IMR-90 (cell line): Measurements from ENCODE around the gene KAZALD1. TPM values are rescaled to one million over a fixed set of nuclear protein-coding genes. Genes with fewer than 3 reads are reported as not detected.

ENCODE experiments used
- ATAC-seq: fragments of 200-7000 bp; cut with Tn5 transposase; 2 replicates; pipeline ENCODE4 v1.9.1; 2020; ENCODE audit warnings: low read depth, mild to moderate bottlenecking, moderate library complexity
- BruUV-seq: library from RNA; stranded (reverse); fragments of 400-500 nt; replicated peaks from 2 replicates; lab custom pipeline; 2021; lab: Mats Ljungman, UMichigan
- CTCF ChIA-PET: fragments of 300-600 bp; formaldehyde crosslinking; extraction: SDS; loops from one replicate; lab custom pipeline; 2021; ENCODE audit warnings: antibody characterized with exemption; lab: Yijun Ruan, JAX
- POLR2A ChIA-PET: fragments of 300-600 bp; sonication (Branson Sonifier 250); formaldehyde crosslinking; loops from one replicate; lab custom pipeline; 2022; ENCODE audit warnings: antibody characterized with exemption; ENCODE audit not compliant: unreplicated experiment; lab: Charles Lee
- DNase-seq: peaks from one replicate; pipeline ENCODE4 v3.0.0; 2013
- H2AFZ ChIP-seq: replicated peaks from 2 replicates; pipeline ENCODE3; 2013; ENCODE audit warnings: low read length, mild to moderate bottlenecking; ENCODE audit not compliant: poor library complexity
- H2AK5ac ChIP-seq: 2 replicates; pipeline ENCODE4 v1.6.1; 2013; ENCODE audit warnings: low read depth, low read length, inconsistent platforms
- H2AK9ac ChIP-seq: replicated peaks from 2 replicates; pipeline ENCODE3; 2013; ENCODE audit warnings: mild to moderate bottlenecking, low read depth, low read length, moderate library complexity; ENCODE audit not compliant: poor library complexity
- H2BK120ac ChIP-seq: 2 replicates; pipeline ENCODE4 v1.6.1; 2013; ENCODE audit warnings: low read depth, low read length, inconsistent platforms
- H2BK15ac ChIP-seq: 3 replicates; pipeline ENCODE4 v1.6.1; 2013; ENCODE audit warnings: low read depth, low read length, inconsistent platforms
- H2BK20ac ChIP-seq: 2 replicates; pipeline ENCODE4 v1.6.1; 2013; ENCODE audit warnings: low read depth, mild to moderate bottlenecking, inconsistent platforms, low read length, moderate library complexity
- H2BK5ac ChIP-seq: 2 replicates; pipeline ENCODE4 v1.6.1; 2013; ENCODE audit warnings: mild to moderate bottlenecking, low read depth, low read length, inconsistent platforms; ENCODE audit not compliant: poor library complexity, severe bottlenecking
- H3K14ac ChIP-seq: replicated peaks from 2 replicates; pipeline ENCODE4 v1.6.1; 2013; ENCODE audit warnings: low read depth, low read length, inconsistent platforms
- H3K18ac ChIP-seq: 2 replicates; pipeline ENCODE4 v1.6.1; 2013; ENCODE audit warnings: low read depth, low read length, control low read depth
- H3K23ac ChIP-seq: 2 replicates; pipeline ENCODE4 v1.6.1; 2013; ENCODE audit warnings: low read depth, low read length, inconsistent platforms
- H3K27ac ChIP-seq: 2 replicates; pipeline ENCODE4 v1.5.1; 2013; ENCODE audit warnings: mild to moderate bottlenecking, control low read depth, low read length; ENCODE audit not compliant: insufficient read depth
- H3K27me3 ChIP-seq: 2 replicates; pipeline ENCODE4 v1.6.1; 2013; ENCODE audit warnings: low read length; ENCODE audit not compliant: control insufficient read depth, insufficient read depth
- H3K36me3 ChIP-seq: 2 replicates; pipeline ENCODE4 v1.6.1; 2013; ENCODE audit warnings: low read length, mixed read lengths; ENCODE audit not compliant: control insufficient read depth, insufficient read depth
- H3K4ac ChIP-seq: 2 replicates; pipeline ENCODE4 v1.6.1; 2013; ENCODE audit warnings: low read depth, low read length, inconsistent platforms
- H3K4me1 ChIP-seq: 2 replicates; pipeline ENCODE4 v1.6.1; 2013; ENCODE audit warnings: low read length, mixed read lengths; ENCODE audit not compliant: control insufficient read depth, insufficient read depth
- H3K4me2 ChIP-seq: 2 replicates; pipeline ENCODE4 v1.6.1; 2013; ENCODE audit warnings: low read depth, mild to moderate bottlenecking, control low read depth, low read length, moderate library complexity
- H3K4me3 ChIP-seq: 2 replicates; pipeline ENCODE4 v1.5.1; 2013; ENCODE audit warnings: low read depth, mild to moderate bottlenecking, control low read depth, low read length, moderate library complexity; ENCODE audit not compliant: insufficient read depth
- H3K56ac ChIP-seq: 2 replicates; pipeline ENCODE4 v1.6.1; 2013; ENCODE audit warnings: low read length, inconsistent platforms; ENCODE audit not compliant: insufficient read depth; ENCODE audit errors: extremely low read depth
- H3K79me1 ChIP-seq, 2 experiments: 2 replicates each; pipeline ENCODE4 v1.6.1; 2013; ENCODE audit warnings: low read length in 2 of 2, inconsistent platforms in 1 of 2, low read depth in 1 of 2
- H3K9ac ChIP-seq: 2 replicates; pipeline ENCODE4 v1.6.1; 2013; ENCODE audit warnings: low read depth, low read length, control low read depth
- H3K9me1 ChIP-seq: 2 replicates; pipeline ENCODE4 v1.6.1; 2013; ENCODE audit warnings: low read length, inconsistent platforms; ENCODE audit not compliant: insufficient read depth
- H3K9me3 ChIP-seq: 2 replicates; pipeline ENCODE4 v1.6.1; 2013; ENCODE audit warnings: low read length; ENCODE audit not compliant: control insufficient read depth, insufficient read depth
- H4K20me1 ChIP-seq: 2 replicates; pipeline ENCODE4 v1.6.1; 2013; ENCODE audit warnings: low read length, inconsistent platforms; ENCODE audit not compliant: insufficient read depth
- H4K5ac ChIP-seq: 2 replicates; pipeline ENCODE4 v1.6.1; 2013; ENCODE audit warnings: mild to moderate bottlenecking, low read depth, low read length, control low read depth
- H4K8ac ChIP-seq, 2 experiments: 2 replicates each; pipeline ENCODE4 v1.6.1; 2013; ENCODE audit warnings: low read depth in 2 of 2, low read length in 2 of 2, control low read depth in 1 of 2, inconsistent platforms in 1 of 2
- H4K91ac ChIP-seq: 2 replicates; pipeline ENCODE4 v1.6.1; 2013; ENCODE audit warnings: low read depth, low read length, inconsistent platforms; ENCODE audit not compliant: insufficient read depth
- BHLHE40 ChIP-seq: fragments of 150-350 bp; IDR thresholded peaks from 2 replicates; pipeline ENCODE4 v1.6.1; 2016; ENCODE audit warnings: mild to moderate bottlenecking, low read depth, low read length
- CEBPB ChIP-seq: IDR thresholded peaks from 2 replicates; pipeline ENCODE4 v1.6.1; 2012; ENCODE audit warnings: low read depth, low read length, improper control_type of control experiment
- FOS ChIP-seq: fragments of 150-350 bp; IDR thresholded peaks from 2 replicates; pipeline ENCODE4 v1.6.1; 2016; ENCODE audit warnings: low read depth, low read length
- MAFK ChIP-seq: IDR thresholded peaks from 2 replicates; pipeline ENCODE4 v1.6.1; 2012; ENCODE audit warnings: low read depth, low read length, improper control_type of control experiment
- NFE2L2 ChIP-seq: fragments of 150-350 bp; IDR thresholded peaks from 2 replicates; pipeline ENCODE4 v1.6.1; 2016; ENCODE audit warnings: low read depth, mild to moderate bottlenecking, low read length
- POLR2A ChIP-seq: IDR thresholded peaks from 2 replicates; pipeline ENCODE4 v1.6.1; 2012; ENCODE audit warnings: mild to moderate bottlenecking, low read depth, low read length
- RAD21 ChIP-seq: IDR thresholded peaks from 2 replicates; pipeline ENCODE4 v1.6.1; 2012; ENCODE audit warnings: low read length, improper control_type of control experiment
- RFX5 ChIP-seq: IDR thresholded peaks from 2 replicates; pipeline ENCODE4 v1.8.0; 2012; ENCODE audit warnings: low read depth, mild to moderate bottlenecking, low read length, moderate library complexity
- WGBS, 2 experiments: methylation state at CpG; one replicate each; pipeline versions ENCODE4 v1.1.5 to v1.1.7; 2013; ENCODE audit warnings: missing lambda C conversion rate in 2 of 2; ENCODE audit not compliant: insufficient read length in 1 of 2; ENCODE audit errors: extremely low coverage in 2 of 2; 5-methylcytosine and 5-hydroxymethylcytosine counted together
- dilution Hi-C: fragments of 300-500 bp; cut with HindIII; formaldehyde crosslinking; loops from one replicate; pipeline ENCODE4 v1.14.3; 2018; ENCODE audit warnings: low sequenced_read_pairs; ENCODE audit not compliant: unreplicated experiment
- in situ Hi-C: fragments of 300-500 bp; cut with MboI; formaldehyde crosslinking; loops from 3 replicates; pipeline ENCODE4 v1.14.3; 2019; ENCODE audit warnings: low sequenced_read_pairs, inconsistent platforms, mixed read lengths
- intact Hi-C: fragments of 100-400 bp; cut with micrococcal nuclease; formaldehyde crosslinking; loops from 2 replicates; pipeline ENCODE4 v1.10.0; 2022
- polyA plus RNA-seq, 3 experiments: library from polyadenylated mRNA; depleted of rRNA; stranded (reverse); fragments of >200 nt; gene quantifications; 2 replicates each; pipeline ENCODE4 v1.2.3, GENCODE V29; 2012; ENCODE audit warnings: low replicate concordance in 1 of 3
- total RNA-seq: library from RNA; depleted of rRNA; stranded (reverse); fragments of >200 nt; gene quantifications from 2 replicates; pipeline ENCODE4 v1.2.3, GENCODE V29; 2012
- TF ChIP-seq, protein P1 (sequence below): fragments of 150-350 bp; IDR thresholded peaks from 2 replicates; pipeline ENCODE4 v1.6.1; 2017; ENCODE audit warnings: mild to moderate bottlenecking, antibody characterized with exemption, low read length, low read depth
- TF ChIP-seq, protein P2 (sequence below): conservative IDR thresholded peaks from 2 replicates; pipeline ENCODE4 v1.5.1; 2012; ENCODE audit warnings: mild to moderate bottlenecking, low read depth, low read length, improper control_type of control experiment
- TF ChIP-seq, protein P3 (sequence below): fragments of 150-350 bp; IDR thresholded peaks from 2 replicates; pipeline ENCODE4 v1.6.1; 2016; ENCODE audit warnings: low read depth, mild to moderate bottlenecking, low read length, moderate library complexity, borderline replicate concordance

Gene KAZALD1
- total and polyA plus RNA-seq, 2 of the 4 experiments (the other 2 are of a cell fraction), result 9.1 to 18.6 TPM

DNA sequence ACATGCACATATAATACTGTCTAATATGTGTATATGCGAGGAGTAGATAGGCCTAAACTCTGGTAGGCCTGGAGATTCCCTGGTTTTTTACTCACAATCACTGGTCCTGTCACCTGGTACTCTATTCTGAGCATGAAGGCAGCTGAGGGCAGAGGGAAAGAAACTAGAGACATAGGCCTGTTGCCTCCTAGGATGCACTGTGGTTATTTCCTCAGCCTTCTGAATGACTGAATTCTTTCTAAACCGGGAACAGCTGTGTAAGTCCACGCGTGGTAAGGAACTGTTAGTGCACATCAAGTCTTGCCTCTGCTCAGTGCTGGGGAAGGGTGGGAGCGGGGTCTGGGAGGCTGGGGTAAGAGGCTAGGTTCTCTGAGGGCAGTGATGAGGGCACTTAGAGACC, 7.7 kb downstream of the KAZALD1 start:
- POLR2A ChIA-PET, result no interaction called here

More for the DNA sequence above, 7.7 kb downstream of the KAZALD1 start:
- Histone ChIP-seq H3K79me1 (no peaks in the 10 kb centered on the region), H2AFZ (no peak overlapping the region), H3K9ac (no peak overlapping the region), H4K8ac (no peak overlapping the region), H3K4ac (no peak overlapping the region), H4K91ac (no peak overlapping the region), H3K4me3 (no peak overlapping the region), H2BK15ac (no peak overlapping the region), H3K27me3 (peaks cover 29% of the 10 kb centered on the region), H2BK5ac (no peak overlapping the region), H3K27ac (no peak overlapping the region), H2BK120ac (no peak overlapping the region), H3K56ac (no peak overlapping the region), H3K18ac (no peak overlapping the region), H3K4me1 (peaks cover 7% of the 10 kb centered on the region), H2AK9ac (no peak overlapping the region), H3K14ac (no peak overlapping the region), H2BK20ac (no peak overlapping the region), H3K23ac (no peak overlapping the region), H2AK5ac (no peak overlapping the region), H4K20me1 (no peaks in the 10 kb centered on the region), H3K4me2 (no peak overlapping the region), H4K5ac (no peak overlapping the region), H3K9me1 (peaks cover 4% of the 10 kb centered on the region; the same call in 1 of the 2 replicates), H3K9me3 (no peaks in the 10 kb centered on the region), H3K36me3 (no peaks in the 10 kb centered on the region)
- intact Hi-C loops, result loop anchor here (5.0 kb wide), 1 partner anchor 37 kb away; the partner anchor contains the start of genes PDZD7 and SFXN3
- WGBS, 2 experiments, result 78% methylated on average over 4 of the region's 5 CpGs; no CpG with 5 or more reads in 1 of the 2 experiments
- no peak for ATAC-seq
- BruUV-seq, result no TSS peak
- in situ Hi-C loops, result no loop called here
- CTCF ChIA-PET, result interaction anchor here (1.3 kb wide), 1 partner anchor 20 kb away, joined by 3 read pairs; no protein-coding TSS in a partner anchor
- dilution Hi-C loops, result no loop called here
- no peak for DNase-seq
- TF ChIP-seq, protein P1, sequence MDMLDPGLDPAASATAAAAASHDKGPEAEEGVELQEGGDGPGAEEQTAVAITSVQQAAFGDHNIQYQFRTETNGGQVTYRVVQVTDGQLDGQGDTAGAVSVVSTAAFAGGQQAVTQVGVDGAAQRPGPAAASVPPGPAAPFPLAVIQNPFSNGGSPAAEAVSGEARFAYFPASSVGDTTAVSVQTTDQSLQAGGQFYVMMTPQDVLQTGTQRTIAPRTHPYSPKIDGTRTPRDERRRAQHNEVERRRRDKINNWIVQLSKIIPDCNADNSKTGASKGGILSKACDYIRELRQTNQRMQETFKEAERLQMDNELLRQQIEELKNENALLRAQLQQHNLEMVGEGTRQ, result no peak
- no peak for TF ChIP-seq MAFK
- TF ChIP-seq, protein P2, sequence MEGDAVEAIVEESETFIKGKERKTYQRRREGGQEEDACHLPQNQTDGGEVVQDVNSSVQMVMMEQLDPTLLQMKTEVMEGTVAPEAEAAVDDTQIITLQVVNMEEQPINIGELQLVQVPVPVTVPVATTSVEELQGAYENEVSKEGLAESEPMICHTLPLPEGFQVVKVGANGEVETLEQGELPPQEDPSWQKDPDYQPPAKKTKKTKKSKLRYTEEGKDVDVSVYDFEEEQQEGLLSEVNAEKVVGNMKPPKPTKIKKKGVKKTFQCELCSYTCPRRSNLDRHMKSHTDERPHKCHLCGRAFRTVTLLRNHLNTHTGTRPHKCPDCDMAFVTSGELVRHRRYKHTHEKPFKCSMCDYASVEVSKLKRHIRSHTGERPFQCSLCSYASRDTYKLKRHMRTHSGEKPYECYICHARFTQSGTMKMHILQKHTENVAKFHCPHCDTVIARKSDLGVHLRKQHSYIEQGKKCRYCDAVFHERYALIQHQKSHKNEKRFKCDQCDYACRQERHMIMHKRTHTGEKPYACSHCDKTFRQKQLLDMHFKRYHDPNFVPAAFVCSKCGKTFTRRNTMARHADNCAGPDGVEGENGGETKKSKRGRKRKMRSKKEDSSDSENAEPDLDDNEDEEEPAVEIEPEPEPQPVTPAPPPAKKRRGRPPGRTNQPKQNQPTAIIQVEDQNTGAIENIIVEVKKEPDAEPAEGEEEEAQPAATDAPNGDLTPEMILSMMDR, result no peak
- no peak for TF ChIP-seq POLR2A
- TF ChIP-seq, protein P3, sequence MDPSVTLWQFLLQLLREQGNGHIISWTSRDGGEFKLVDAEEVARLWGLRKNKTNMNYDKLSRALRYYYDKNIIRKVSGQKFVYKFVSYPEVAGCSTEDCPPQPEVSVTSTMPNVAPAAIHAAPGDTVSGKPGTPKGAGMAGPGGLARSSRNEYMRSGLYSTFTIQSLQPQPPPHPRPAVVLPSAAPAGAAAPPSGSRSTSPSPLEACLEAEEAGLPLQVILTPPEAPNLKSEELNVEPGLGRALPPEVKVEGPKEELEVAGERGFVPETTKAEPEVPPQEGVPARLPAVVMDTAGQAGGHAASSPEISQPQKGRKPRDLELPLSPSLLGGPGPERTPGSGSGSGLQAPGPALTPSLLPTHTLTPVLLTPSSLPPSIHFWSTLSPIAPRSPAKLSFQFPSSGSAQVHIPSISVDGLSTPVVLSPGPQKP, result no peak
- no peak for TF ChIP-seq RFX5
- TF ChIP-seq FOS, result no peak
- TF ChIP-seq NFE2L2, result no peak
- no peak for TF ChIP-seq RAD21
- no peak for TF ChIP-seq BHLHE40
- no peak for TF ChIP-seq CEBPB
